D721Med (cell line): Measurements from ENCODE around the gene DENND11.
A peak's percentile ranks its signal among the peaks of the same experiment; 100 is the strongest.

ENCODE experiments used
- DNase-seq: peaks from one replicate; pipeline ENCODE4 v3.0.0; 2011; ENCODE audit warnings: low spot score; ENCODE audit not compliant: insufficient read length
- FAIRE-seq: peaks from 2 replicates; lab custom pipeline; 2011; peaks lifted over from hg19 to GRCh38; lab: Jason Lieb, UNC
- CTCF ChIP-seq: IDR thresholded peaks from 2 replicates; pipeline ENCODE4 v1.5.1; 2012; ENCODE audit warnings: mild to moderate bottlenecking, control low read depth; ENCODE audit not compliant: insufficient read depth; ENCODE audit errors: missing control alignments

The DENND11 gene

GRCh38 chr7:141685285-141686023 is 16.5 kb downstream of the DENND11 start:
- no peak for DNase-seq
- no peak for TF ChIP-seq CTCF
- FAIRE-seq: no peak

GRCh38 chr7:141679014-141679413 is 23.0 kb downstream of the DENND11 start:
- no peak for DNase-seq
- TF ChIP-seq CTCF: no peak
- no peak for FAIRE-seq

GRCh38 chr7:141676618-141677017 is 25.3 kb downstream of the DENND11 start:
- FAIRE-seq (no peak), DNase-seq (no peak)
- TF ChIP-seq CTCF: no peak

GRCh38 chr7:141675436-141676215 is 26.3 kb downstream of the DENND11 start:
- no peak for TF ChIP-seq CTCF
- DNase-seq (no peak), FAIRE-seq (no peak)

- no peak for DNase-seq
- TF ChIP-seq CTCF: peak; percentile 16
- no peak for FAIRE-seq
These were observed 27.3 kb downstream of the DENND11 start for GRCh38 chr7:141674702-141675101.

- FAIRE-seq (no peak), DNase-seq (no peak)
- no peak for TF ChIP-seq CTCF
These were observed 27.7 kb downstream of the DENND11 start for GRCh38 chr7:141674171-141674671.
